Bronchus fibroblast of lung (primary cell): ENCODE data around the gene PSMG3. TPM values are rescaled to one million over a fixed set of nuclear protein-coding genes. Genes with fewer than 3 reads are reported as not detected.

ENCODE experiments used
- total RNA-seq: library from RNA; depleted of rRNA; stranded (reverse); fragments of >200 nt; gene quantifications from 2 replicates; pipeline ENCODE4 v1.2.3, GENCODE V29; 2015

The PSMG3 gene, protein sequence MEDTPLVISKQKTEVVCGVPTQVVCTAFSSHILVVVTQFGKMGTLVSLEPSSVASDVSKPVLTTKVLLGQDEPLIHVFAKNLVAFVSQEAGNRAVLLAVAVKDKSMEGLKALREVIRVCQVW
- total RNA-seq = 52.5 and 61.7 TPM in 2 replicates

DNA sequence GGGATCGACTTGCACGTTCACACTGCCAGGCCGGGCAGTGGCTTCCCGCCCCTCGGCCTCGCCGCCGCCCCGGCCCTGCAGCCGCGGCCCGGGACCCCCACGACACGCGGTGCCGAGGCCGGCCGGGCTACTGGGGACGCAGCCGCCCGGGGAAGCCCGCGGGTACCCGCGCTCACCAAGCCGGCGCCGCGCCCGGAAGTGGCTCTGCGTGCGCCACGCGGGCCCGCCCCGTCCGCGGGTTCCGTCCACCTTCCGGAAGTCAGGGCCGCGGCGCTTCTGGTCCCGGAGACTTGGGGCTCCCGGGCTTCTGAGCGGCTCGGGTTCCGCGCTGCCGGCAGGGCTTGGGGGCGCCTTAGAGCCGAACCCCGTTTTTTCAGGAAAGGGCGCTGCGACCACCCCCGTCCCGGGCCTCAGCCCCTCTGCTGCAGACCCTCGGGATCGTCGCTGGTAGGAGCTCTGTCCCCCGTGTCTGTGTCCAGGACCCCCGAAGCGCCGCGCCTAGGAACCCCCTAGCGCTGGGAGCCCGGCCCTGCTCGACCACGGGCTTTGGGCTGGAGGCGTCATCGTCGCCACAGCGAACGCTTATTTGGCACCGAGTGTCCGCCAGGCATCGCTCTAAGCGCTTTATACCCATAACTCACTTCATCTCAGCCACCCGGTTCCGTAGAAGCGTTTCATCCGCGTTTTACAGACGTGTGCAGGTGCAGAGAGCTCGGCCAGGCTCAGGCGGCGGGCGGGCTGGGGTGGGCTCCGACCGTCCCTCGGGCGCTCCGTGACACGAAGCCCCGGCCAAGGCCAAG lies at the start of gene PSMG3:
PSMG3 (minus strand) TSS at position 200 of the 800 bp plus-strand sequence. CDS start 693 bp downstream, outside the sequence.

DNA sequence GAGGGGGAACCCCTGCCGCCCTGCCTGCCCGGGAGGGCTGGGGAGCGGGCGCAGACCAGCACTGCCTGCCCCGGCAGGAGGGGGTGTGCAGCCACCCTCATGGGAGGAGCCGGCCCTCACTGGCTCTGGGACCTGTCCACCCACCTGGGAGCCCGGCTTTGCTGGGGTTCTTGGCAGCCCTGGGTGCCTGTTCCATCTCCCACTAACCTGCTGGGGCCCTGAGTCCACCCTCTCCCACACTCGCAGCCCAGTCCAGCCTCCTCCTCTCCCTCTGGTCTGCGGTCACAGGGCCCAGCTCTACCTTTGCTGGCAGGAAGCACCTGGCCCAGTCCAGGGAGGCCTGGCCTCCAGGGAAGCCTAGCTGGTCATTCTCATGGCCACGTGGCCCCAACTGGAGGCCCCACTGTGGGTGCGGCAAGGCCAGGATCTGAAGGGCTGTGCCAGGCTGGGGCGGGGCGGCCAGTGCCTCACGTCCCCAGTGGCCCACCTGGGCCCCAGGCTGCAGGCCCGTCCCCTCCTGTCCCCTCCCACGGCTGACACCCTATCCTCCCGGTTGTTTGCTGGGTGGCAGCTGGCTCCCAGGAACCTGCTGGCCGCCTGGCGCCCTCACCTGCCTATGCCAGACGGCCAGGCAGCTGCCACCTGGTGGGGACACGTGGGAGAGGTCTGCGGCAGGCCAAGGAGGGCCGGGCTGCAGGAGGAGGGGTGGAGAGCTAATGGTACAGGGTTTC lies 13.9 kb downstream of the PSMG3 start, which contains the start of gene TMEM184A:
TMEM184A (minus strand) TSS at position 393 of the 731 bp plus-strand sequence. CDS start 721 bp downstream, outside the sequence.

Other genes with a start within 250 kb of the PSMG3 start
- 14.6 and 17.2 TPM in 2 replicates for gene MICALL2, start 110.6 kb downstream of the PSMG3 start, total RNA-seq
- gene INTS1, start 65.6 kb downstream of the PSMG3 start, total RNA-seq = 86.1 and 103 TPM in 2 replicates
- gene MAFK, start 39.3 kb downstream of the PSMG3 start, total RNA-seq = 7.7 and 8.6 TPM in 2 replicates
- under 0.01 TPM in 1 of 2 replicates, not detected in the other for gene TMEM184A, start 13.8 kb downstream of the PSMG3 start, total RNA-seq
- 0.59 and 0.67 TPM in 2 replicates for gene ELFN1, start 100.2 kb upstream of the PSMG3 start, total RNA-seq